OCI-LY3 (cell line): ENCODE results near the gene GIPC1.

ENCODE experiments used
- CTCF ChIP-seq: fragments of 200-600, 300-600 bp; sonication (generic); IDR thresholded peaks from 2 replicates; pipeline ENCODE4 v1.5.1; 2014; ENCODE audit warnings: antibody characterized with exemption, low read length, low read depth
- EZH2phosphoT487 ChIP-seq: fragments of 200-600 bp; shearing (Covaris generic); IDR thresholded peaks from 2 replicates; pipeline ENCODE4 v1.6.1; 2018; ENCODE audit warnings: antibody characterized with exemption, mixed run types, low read depth

- no peak for TF ChIP-seq CTCF
- TF ChIP-seq EZH2phosphoT487, result no peak
These were observed 22.6 kb downstream of the GIPC1 start for GRCh38 chr19:14473073-14473977.
